GM23248 (cell line): ENCODE results near the gene MPZL3. TPM values are rescaled to one million over a fixed set of nuclear protein-coding genes. Genes with fewer than 3 reads are reported as not detected.

Source experiments
- DNase-seq: peaks from one replicate; pipeline ENCODE4 v3.0.0-alpha.2; 2015
- H2AFZ ChIP-seq: fragments of 200-600 bp; sonication (generic); 2 replicates; pipeline ENCODE4 v1.6.1; 2016; ENCODE audit warnings: antibody characterized with exemption
- H3F3A ChIP-seq: fragments of 200-600 bp; sonication (generic); 2 replicates; pipeline ENCODE4 v1.6.1; 2016; ENCODE audit warnings: mild to moderate bottlenecking, antibody characterized with exemption, mixed run types; ENCODE audit not compliant: insufficient read depth
- H3K27ac ChIP-seq: fragments of 200-600 bp; sonication (generic); 2 replicates; pipeline ENCODE4 v1.5.1; 2016; ENCODE audit warnings: mild to moderate bottlenecking
- H3K27me3 ChIP-seq: fragments of 200-600 bp; sonication (generic); replicated peaks from 2 replicates; pipeline ENCODE4 v1.6.1; 2016; ENCODE audit warnings: mild to moderate bottlenecking; ENCODE audit not compliant: insufficient read depth
- H3K36me3 ChIP-seq: fragments of 200-600 bp; sonication (generic); 2 replicates; pipeline ENCODE4 v1.6.1; 2016; ENCODE audit warnings: low read depth, mild to moderate bottlenecking
- H3K4me1 ChIP-seq: fragments of 200-600 bp; sonication (generic); 2 replicates; pipeline ENCODE4 v1.6.1; 2016; ENCODE audit warnings: mild to moderate bottlenecking; ENCODE audit not compliant: insufficient read depth
- H3K4me2 ChIP-seq: fragments of 200-600 bp; sonication (generic); one replicate; pipeline ENCODE4 v1.6.1; 2016; ENCODE audit warnings: mild to moderate bottlenecking; ENCODE audit not compliant: unreplicated experiment
- H3K4me3 ChIP-seq: fragments of 200-600 bp; sonication (generic); 2 replicates; pipeline ENCODE4 v1.5.1; 2016; ENCODE audit warnings: mild to moderate bottlenecking
- H3K79me2 ChIP-seq: fragments of 200-600 bp; sonication (generic); 2 replicates; pipeline ENCODE4 v1.6.1; 2016; ENCODE audit warnings: mild to moderate bottlenecking; ENCODE audit not compliant: insufficient read depth
- H3K9ac ChIP-seq: fragments of 200-600 bp; sonication (generic); 2 replicates; pipeline ENCODE4 v1.6.1; 2016; ENCODE audit warnings: mild to moderate bottlenecking
- H3K9me2 ChIP-seq: fragments of 200-600 bp; sonication (generic); 2 replicates; pipeline ENCODE4 v1.6.1; 2016; ENCODE audit warnings: mixed run types, mild to moderate bottlenecking, moderate library complexity; ENCODE audit not compliant: insufficient read depth
- H3K9me3 ChIP-seq: fragments of 200-600 bp; sonication (generic); one replicate; pipeline ENCODE4 v1.6.1; 2017; ENCODE audit warnings: low read depth
- H4K20me1 ChIP-seq: fragments of 200-600 bp; sonication (generic); 2 replicates; pipeline ENCODE4 v1.6.0; 2016; ENCODE audit not compliant: insufficient read depth
- EZH2 ChIP-seq: fragments of 200-600 bp; sonication (generic); IDR thresholded peaks from 2 replicates; pipeline ENCODE4 v1.6.1; 2018; ENCODE audit warnings: antibody characterized with exemption, mild to moderate bottlenecking; ENCODE audit not compliant: insufficient read depth, poor library complexity, severe bottlenecking
- EZH2phosphoT487 ChIP-seq: fragments of 200-600 bp; sonication (generic); IDR thresholded peaks from 2 replicates; pipeline ENCODE4 v1.6.1; 2018; ENCODE audit warnings: antibody characterized with exemption, moderate library complexity, mild to moderate bottlenecking, low read depth; ENCODE audit not compliant: insufficient read depth
- WGBS, 2 experiments: methylation state at CpG; one replicate each; pipeline ENCODE4 v1.1.6; 2015 to 2017; ENCODE audit warnings: low lambda C conversion rate in 2 of 2, low coverage in 1 of 2; ENCODE audit errors: missing lambda C conversion rate in 2 of 2; 5-methylcytosine and 5-hydroxymethylcytosine counted together
- in situ Hi-C: fragments of 300-500 bp; cut with MboI; formaldehyde crosslinking; loops from 2 replicates; pipeline ENCODE4 v1.15.0; 2020
- polyA plus RNA-seq: library from polyadenylated mRNA; unstranded; fragments of >200 nt; fragmentation: Nextera tagmentation; extraction: Ambion mirVana; gene quantifications from 2 replicates; pipeline ENCODE4 v1.2.1, GENCODE V29; 2016
- total RNA-seq: library from RNA; depleted of rRNA; stranded (reverse); fragments of >200 nt; shearing (Covaris generic); gene quantifications from 2 replicates; pipeline ENCODE4 v1.2.3, GENCODE V29; 2014

MPZL3 gene
- total and polyA plus RNA-seq, 2 experiments from 2014 or later: 0.78 to 1.3 TPM

- no peak overlapping the region for H3K9ac ChIP-seq
- H2AFZ ChIP-seq: no peak overlapping the region
- H3K27ac ChIP-seq: no peak overlapping the region
- H3K4me1 ChIP-seq: no peaks in the 10 kb centered on the region
- 52 to 59% methylated on average over 7 of the region's 7 CpGs for WGBS, 2 experiments
- no peaks in the 10 kb centered on the region for H3K79me2 ChIP-seq
- H4K20me1 ChIP-seq: no peaks in the 10 kb centered on the region
- no peaks in the 10 kb centered on the region for H3F3A ChIP-seq
- peaks cover 9% of the 10 kb centered on the region for H3K27me3 ChIP-seq
- H3K4me3 ChIP-seq: no peak overlapping the region
- TF ChIP-seq EZH2phosphoT487 (no peak), EZH2 (no peak)
- no peaks in the 10 kb centered on the region for H3K9me3 ChIP-seq
- peak; percentile 12 for DNase-seq
- in situ Hi-C loops: no loop called here
- H3K9me2 ChIP-seq: no peaks in the 10 kb centered on the region
- no peaks in the 10 kb centered on the region for H3K36me3 ChIP-seq
- H3K4me2 ChIP-seq: no peak overlapping the region
Observed at GRCh38 chr11:118226296-118226695, 25.9 kb downstream of the MPZL3 start.

- Histone ChIP-seq H3K79me2 (no peaks in the 10 kb centered on the region), H3K4me3 (no peak within 1 kb of the TSS), H4K20me1 (no peaks in the 10 kb centered on the region), H3F3A (no peaks in the 10 kb centered on the region), H3K27me3 (peaks cover 7% of the 10 kb centered on the region), H3K9ac (no peak within 1 kb of the TSS), H3K9me3 (no peaks in the 10 kb centered on the region), H3K36me3 (no peaks in the 10 kb centered on the region), H2AFZ (no peak within 1 kb of the TSS), H3K9me2 (no peaks in the 10 kb centered on the region), H3K4me1 (no peaks in the 10 kb centered on the region), H3K4me2 (no peak within 1 kb of the TSS), H3K27ac (no peak within 1 kb of the TSS)
- TF ChIP-seq EZH2: no peak
- no peak for TF ChIP-seq EZH2phosphoT487
- no peak for DNase-seq
- 32 to 40% methylated on average over 6 of the region's 6 CpGs for WGBS, 2 experiments
- in situ Hi-C loops: no loop called here
Observed at GRCh38 chr11:118224511-118225188, 27.5 kb downstream of the MPZL3 start, which contains the start of gene JAML. Gene JAML (minus strand): TSS chr11:118225011. CDS start chr11:118214866, 10,145 bp downstream.

- Histone ChIP-seq H3K27ac (no peak overlapping the region), H3K36me3 (no peaks in the 10 kb centered on the region), H3K9me2 (no peaks in the 10 kb centered on the region), H3K27me3 (peaks cover 7% of the 10 kb centered on the region), H3K4me3 (no peak overlapping the region), H4K20me1 (no peaks in the 10 kb centered on the region), H3K4me2 (no peak overlapping the region), H3K9ac (no peak overlapping the region), H2AFZ (no peak overlapping the region), H3K79me2 (no peaks in the 10 kb centered on the region), H3K4me1 (no peaks in the 10 kb centered on the region), H3F3A (no peaks in the 10 kb centered on the region), H3K9me3 (no peaks in the 10 kb centered on the region)
- DNase-seq: no peak
- TF ChIP-seq EZH2phosphoT487: no peak
- TF ChIP-seq EZH2: no peak
- 53 to 54% methylated on average over 6 of the region's 6 CpGs for WGBS, 2 experiments
- in situ Hi-C loops: no loop called here
Observed at GRCh38 chr11:118223992-118224391, 28.2 kb downstream of the MPZL3 start.

GRCh38 chr11:118223570-118223969 lies 28.6 kb downstream of the MPZL3 start:
- WGBS, 2 experiments: 65 to 72% methylated on average over 2 of the region's 2 CpGs
- H3F3A ChIP-seq: no peaks in the 10 kb centered on the region
- no peaks in the 10 kb centered on the region for H3K4me1 ChIP-seq
- TF ChIP-seq EZH2phosphoT487: no peak
- no peak for TF ChIP-seq EZH2
- no peak overlapping the region for H3K9ac ChIP-seq
- no peak overlapping the region for H3K27ac ChIP-seq
- no peak overlapping the region for H3K4me3 ChIP-seq
- H2AFZ ChIP-seq: no peak overlapping the region
- no peak overlapping the region for H3K4me2 ChIP-seq
- no peaks in the 10 kb centered on the region for H3K79me2 ChIP-seq
- no peaks in the 10 kb centered on the region for H3K9me3 ChIP-seq
- H4K20me1 ChIP-seq: no peaks in the 10 kb centered on the region
- no peaks in the 10 kb centered on the region for H3K9me2 ChIP-seq
- no peaks in the 10 kb centered on the region for H3K36me3 ChIP-seq
- in situ Hi-C loops: no loop called here
- peaks cover 7% of the 10 kb centered on the region for H3K27me3 ChIP-seq
- no peak for DNase-seq

GRCh38 chr11:118222437-118222836 lies 29.7 kb downstream of the MPZL3 start:
- no peak for DNase-seq
- Histone ChIP-seq H2AFZ (no peak overlapping the region), H4K20me1 (no peaks in the 10 kb centered on the region), H3K9me3 (no peaks in the 10 kb centered on the region), H3K36me3 (no peaks in the 10 kb centered on the region), H3K27ac (no peak overlapping the region), H3K9ac (no peak overlapping the region), H3F3A (no peaks in the 10 kb centered on the region), H3K4me2 (no peak overlapping the region), H3K27me3 (peaks cover 7% of the 10 kb centered on the region), H3K4me3 (no peak overlapping the region), H3K9me2 (no peaks in the 10 kb centered on the region), H3K79me2 (no peaks in the 10 kb centered on the region), H3K4me1 (no peaks in the 10 kb centered on the region)
- WGBS, 2 experiments: 18% methylated on average over 4 of the region's 4 CpGs
- TF ChIP-seq EZH2phosphoT487 (no peak), EZH2 (no peak)
- in situ Hi-C loops: no loop called here
